CD14-positive monocyte (primary cell): ENCODE results near the gene WDR33. TPM values are rescaled to one million over a fixed set of nuclear protein-coding genes. Genes with fewer than 3 reads are reported as not detected.

Experiments used
- DNase-seq, 3 donors: peaks; one replicate each; pipeline ENCODE4 v3.0.0-alpha.2; 2011 to 2022
- H2AFZ ChIP-seq: 2 replicates; pipeline ENCODE4 v1.6.0; 2012; ENCODE audit warnings: mild to moderate bottlenecking, low read depth, low read length, inconsistent platforms; ENCODE audit not compliant: insufficient read depth, poor library complexity, severe bottlenecking
- H3K27ac ChIP-seq, 2 donors: 1 replicate in 1 of 2; 2 replicates in 1 of 2; pipeline ENCODE4 v1.5.1; 2012 to 2013; ENCODE audit warnings: low read length in 2 of 2, control low read depth in 1 of 2, inconsistent platforms in 1 of 2, low read depth in 1 of 2, mild to moderate bottlenecking in 1 of 2
- H3K27me3 ChIP-seq, 2 donors: one replicate each; pipeline versions ENCODE4 v1.6.0 to v1.6.1; 2011 to 2013; ENCODE audit warnings: low read length in 2 of 2; ENCODE audit not compliant: control insufficient read depth in 2 of 2, insufficient read depth in 2 of 2
- H3K36me3 ChIP-seq, 2 donors: replicated peaks in 1 of 2; 1 replicate in 1 of 2; 2 replicates in 1 of 2; pipeline versions ENCODE4 v1.5.1 to v1.6.1; 2012 to 2013; ENCODE audit warnings: low read length in 2 of 2, control low read depth in 1 of 2, inconsistent platforms in 1 of 2, mild to moderate bottlenecking in 1 of 2; ENCODE audit not compliant: insufficient read depth in 2 of 2, control insufficient read depth in 1 of 2
- H3K4me1 ChIP-seq, 2 donors: 1 replicate in 1 of 2; 2 replicates in 1 of 2; pipeline versions ENCODE4 v1.5.1 to v1.6.1; 2012 to 2013; ENCODE audit warnings: low read length in 2 of 2, control low read depth in 1 of 2, inconsistent platforms in 1 of 2, mild to moderate bottlenecking in 1 of 2, moderate library complexity in 1 of 2; ENCODE audit not compliant: insufficient read depth in 2 of 2, control insufficient read depth in 1 of 2
- H3K4me2 ChIP-seq: replicated peaks from 2 replicates; pipeline ENCODE3; 2012; ENCODE audit warnings: low read length, moderate library complexity, mild to moderate bottlenecking; ENCODE audit not compliant: poor library complexity, severe bottlenecking; ENCODE audit errors: extremely low read depth
- H3K4me3 ChIP-seq, 3 experiments: fragments of 200-600 bp in 1 of 3; sonication (generic) in 1 of 3; replicated peaks in 1 of 3; 1 replicate in 2 of 3; 2 replicates in 1 of 3; pipeline ENCODE4 v1.5.1; 2011 to 2013; ENCODE audit warnings: low read length in 3 of 3, mild to moderate bottlenecking in 3 of 3, control low read depth in 2 of 3, low read depth in 2 of 3, inconsistent platforms in 1 of 3, moderate library complexity in 1 of 3
- H3K79me2 ChIP-seq: 2 replicates; pipeline ENCODE4 v1.6.0; 2012; ENCODE audit warnings: mild to moderate bottlenecking, control low read depth, inconsistent platforms, low read length, moderate library complexity; ENCODE audit not compliant: insufficient read depth
- H3K9ac ChIP-seq: 2 replicates; pipeline ENCODE4 v1.6.0; 2017; ENCODE audit warnings: low read length, mild to moderate bottlenecking; ENCODE audit not compliant: insufficient read depth, poor library complexity, severe bottlenecking
- H3K9me3 ChIP-seq, 2 donors: replicated peaks in 1 of 2; 1 replicate in 1 of 2; 2 replicates in 1 of 2; pipeline versions ENCODE4 v1.5.1 to v1.6.1; 2012 to 2013; ENCODE audit warnings: low read length in 2 of 2, control low read depth in 1 of 2; ENCODE audit not compliant: control insufficient read depth in 1 of 2, insufficient read depth in 1 of 2
- H4K20me1 ChIP-seq: 2 replicates; pipeline ENCODE4 v1.6.0; 2012; ENCODE audit warnings: mild to moderate bottlenecking, low read length, control low read depth, moderate library complexity; ENCODE audit not compliant: insufficient read depth
- H3K27ac Mint-ChIP-seq, 7 donors: one replicate each; pipeline ENCODE4 v1.8.0; 2020; ENCODE audit warnings: mild to moderate bottlenecking in 7 of 7, mixed read lengths in 7 of 7, moderate library complexity in 6 of 7, inconsistent platforms in 2 of 7
- H3K27me3 Mint-ChIP-seq, 3 donors: one replicate each; pipeline ENCODE4 v1.8.0; 2021 to 2022; ENCODE audit warnings: low read depth in 3 of 3, mild to moderate bottlenecking in 3 of 3, mixed read lengths in 3 of 3, moderate library complexity in 3 of 3, inconsistent platforms in 1 of 3
- H3K36me3 Mint-ChIP-seq, 2 donors: one replicate each; pipeline ENCODE4 v1.8.0; 2020; ENCODE audit warnings: mixed read lengths in 2 of 2, inconsistent platforms in 1 of 2, mild to moderate bottlenecking in 1 of 2
- H3K4me1 Mint-ChIP-seq: one replicate; pipeline ENCODE4 v1.8.0; 2020; ENCODE audit warnings: mild to moderate bottlenecking, mixed read lengths
- H3K4me3 Mint-ChIP-seq, 2 donors: one replicate each; pipeline ENCODE4 v1.8.0; 2020; ENCODE audit warnings: mild to moderate bottlenecking in 2 of 2, mixed read lengths in 2 of 2, moderate library complexity in 1 of 2
- H3K9me3 Mint-ChIP-seq, 7 donors: one replicate each; pipeline ENCODE4 v1.8.0; 2020 to 2022; ENCODE audit warnings: mixed read lengths in 7 of 7, mild to moderate bottlenecking in 6 of 7, moderate library complexity in 6 of 7, inconsistent platforms in 2 of 7
- CTCF ChIP-seq: fragments of 200-600 bp; IDR thresholded peaks from one replicate; pipeline ENCODE4 v1.8.0; 2022; ENCODE audit warnings: antibody characterized with exemption, mild to moderate bottlenecking
- WGBS: methylation state at CpG from one replicate; pipeline ENCODE4 v1.1.5; 2013; ENCODE audit warnings: missing lambda C conversion rate; ENCODE audit not compliant: insufficient coverage; 5-methylcytosine and 5-hydroxymethylcytosine counted together
- intact Hi-C, 2 donors: fragments of 100-400 bp; cut with micrococcal nuclease; formaldehyde crosslinking; loops; one replicate each; pipeline versions ENCODE4 v1.15.0 to v1.15.1; 2023
- polyA plus RNA-seq, 3 donors: library from polyadenylated mRNA; depleted of rRNA in 1 of 3; unstranded in 2 of 3; stranded (reverse) in 1 of 3; fragments of 300-500 nt in 2 of 3; fragments of >200 nt in 1 of 3; fragmentation: Illumina TruSeq in 2 of 3; gene quantifications; 1 replicate in 2 of 3; 2 replicates in 1 of 3; pipeline ENCODE4 v1.2.3, GENCODE V29; 2012 to 2021

The WDR33 gene
- polyA plus RNA-seq, 3 donors, result 12.5 to 19.6 (median 12.6) TPM

- TF ChIP-seq CTCF, result no peak
- Histone ChIP-seq H3K9me3 (no peaks in the 10 kb centered on the region), H3K27me3 (no peaks in the 10 kb centered on the region), H2AFZ (no peak overlapping the region), H4K20me1 (no peaks in the 10 kb centered on the region), H3K36me3 (peaks cover 41 to 56% of the 10 kb centered on the region in 2 donors), H3K79me2 (peaks cover 4% of the 10 kb centered on the region), H3K9ac (no peak overlapping the region), H3K4me1 (peaks cover 7 to 11% of the 10 kb centered on the region in 2 donors), H3K4me3 (no peak overlapping the region), H3K4me2 (no peak overlapping the region), H3K27ac (no peak overlapping the region)
- H3K4me3 Mint-ChIP-seq, result no peak overlapping the region
- 100% methylated on average over 5 of the region's 5 CpGs for WGBS
- no peak for DNase-seq
- H3K36me3 Mint-ChIP-seq, result peaks cover 41 to 51% of the 10 kb centered on the region in 2 donors
- no peak overlapping the region for H3K27ac Mint-ChIP-seq
- no peaks in the 10 kb centered on the region for H3K27me3 Mint-ChIP-seq
- intact Hi-C loops, result no loop called here
- no peaks in the 10 kb centered on the region for H3K9me3 Mint-ChIP-seq
- H3K4me1 Mint-ChIP-seq, result peaks cover 7% of the 10 kb centered on the region
These were observed 63.4 kb downstream of the WDR33 start for GRCh38 chr2:127747621-127748020.

- Histone ChIP-seq H2AFZ (no peak overlapping the region), H3K9ac (no peak overlapping the region), H3K79me2 (no peaks in the 10 kb centered on the region), H3K9me3 (no peaks in the 10 kb centered on the region), H3K27me3 (no peaks in the 10 kb centered on the region), H3K36me3 (peaks cover 45 to 77% of the 10 kb centered on the region in 2 donors), H3K4me1 (no peaks in the 10 kb centered on the region), H3K27ac (no peak overlapping the region), H4K20me1 (no peaks in the 10 kb centered on the region), H3K4me3 (no peak overlapping the region), H3K4me2 (no peak overlapping the region)
- TF ChIP-seq CTCF, result no peak
- no CpG with 5 or more reads among the region's 3 CpGs for WGBS
- peaks cover 5% of the 10 kb centered on the region for H3K4me1 Mint-ChIP-seq
- no peak overlapping the region for H3K27ac Mint-ChIP-seq
- H3K9me3 Mint-ChIP-seq, result no peaks in the 10 kb centered on the region
- H3K4me3 Mint-ChIP-seq, result no peak overlapping the region
- peaks cover 0 to 2% (median 2%) of the 10 kb centered on the region in 3 donors for H3K27me3 Mint-ChIP-seq
- peaks cover 57 to 71% of the 10 kb centered on the region in 2 donors for H3K36me3 Mint-ChIP-seq
- no peak for DNase-seq
- intact Hi-C loops, result no loop called here
These were observed 67.4 kb downstream of the WDR33 start for GRCh38 chr2:127743477-127744026.
